PFSK-1 (cell line): Measurements from ENCODE around the gene RIN3.

Experiments used
- FOXP2 ChIP-seq: optimal IDR thresholded peaks from 2 replicates; pipeline ENCODE3; 2011; ENCODE audit warnings: borderline replicate concordance, control low read depth, inconsistent platforms; ENCODE audit not compliant: insufficient read depth; ENCODE audit errors: extremely low read length, extremely low read depth
- POLR2AphosphoS5 ChIP-seq: IDR thresholded peaks from 2 replicates; pipeline ENCODE4 v1.6.1; 2012; ENCODE audit warnings: low read depth, mild to moderate bottlenecking, control low read depth, low read length, moderate library complexity
- REST ChIP-seq, 2 experiments: IDR thresholded peaks; 2 replicates each; pipeline versions ENCODE4 v1.6.1 to v1.8.0; 2011 to 2012; ENCODE audit warnings: low read depth in 2 of 2, low read length in 2 of 2, control low read depth in 1 of 2, inconsistent platforms in 1 of 2, mild to moderate bottlenecking in 1 of 2, moderate library complexity in 1 of 2; ENCODE audit not compliant: insufficient read depth in 1 of 2
- SIN3A ChIP-seq: IDR thresholded peaks from 2 replicates; pipeline ENCODE4 v1.6.1; 2012; ENCODE audit warnings: mild to moderate bottlenecking, low read length, moderate library complexity, borderline replicate concordance; ENCODE audit not compliant: insufficient read depth
- TAF1 ChIP-seq: IDR thresholded peaks from 2 replicates; pipeline ENCODE4 v1.6.1; 2012; ENCODE audit warnings: low read length, control low read depth, borderline replicate concordance; ENCODE audit not compliant: insufficient read depth

Gene RIN3

GRCh38 chr14:92695562-92695961 lies 182.0 kb downstream of the RIN3 start:
- TF ChIP-seq POLR2AphosphoS5 (no peak), TAF1 (no peak), FOXP2 (no peak), SIN3A (no peak), REST (IDR thresholded peaks at IDR 0.05; ENCODE audit: insufficient read depth in 1 of 2, low read depth in 2 of 2, low read length in 2 of 2) (no peak)

GRCh38 chr14:92696366-92696765 lies 182.8 kb downstream of the RIN3 start:
- TF ChIP-seq REST (IDR thresholded peaks at IDR 0.05; ENCODE audit: insufficient read depth in 1 of 2, low read depth in 2 of 2, low read length in 2 of 2) = no peak
- no peak for TF ChIP-seq FOXP2
- TF ChIP-seq SIN3A = no peak
- TF ChIP-seq TAF1 = no peak
- no peak for TF ChIP-seq POLR2AphosphoS5

GRCh38 chr14:92698393-92698792 lies 184.8 kb downstream of the RIN3 start:
- TF ChIP-seq POLR2AphosphoS5 (no peak), FOXP2 (no peak), SIN3A (no peak), TAF1 (no peak)

GRCh38 chr14:92701826-92702225 lies 188.2 kb downstream of the RIN3 start:
- no peak for TF ChIP-seq SIN3A
- no peak for TF ChIP-seq REST (IDR thresholded peaks at IDR 0.05; ENCODE audit: insufficient read depth in 1 of 2, low read depth in 2 of 2, low read length in 2 of 2)
- TF ChIP-seq FOXP2 = no peak
- TF ChIP-seq POLR2AphosphoS5 = no peak
- no peak for TF ChIP-seq TAF1

- TF ChIP-seq SIN3A (no peak), TAF1 (no peak), POLR2AphosphoS5 (no peak), FOXP2 (no peak), REST (IDR thresholded peaks at IDR 0.05; ENCODE audit: insufficient read depth in 1 of 2, low read depth in 2 of 2, low read length in 2 of 2) (no peak)
Observed at GRCh38 chr14:92702441-92702918, 188.9 kb downstream of the RIN3 start.
